Measurements from ENCODE around the gene BFSP1. TPM values are rescaled to one million over a fixed set of nuclear protein-coding genes. Genes with fewer than 3 reads are reported as not detected.

The BFSP1 gene
- total RNA-seq, 1 donor from 2014 or later: 9.6 TPM

DNA sequence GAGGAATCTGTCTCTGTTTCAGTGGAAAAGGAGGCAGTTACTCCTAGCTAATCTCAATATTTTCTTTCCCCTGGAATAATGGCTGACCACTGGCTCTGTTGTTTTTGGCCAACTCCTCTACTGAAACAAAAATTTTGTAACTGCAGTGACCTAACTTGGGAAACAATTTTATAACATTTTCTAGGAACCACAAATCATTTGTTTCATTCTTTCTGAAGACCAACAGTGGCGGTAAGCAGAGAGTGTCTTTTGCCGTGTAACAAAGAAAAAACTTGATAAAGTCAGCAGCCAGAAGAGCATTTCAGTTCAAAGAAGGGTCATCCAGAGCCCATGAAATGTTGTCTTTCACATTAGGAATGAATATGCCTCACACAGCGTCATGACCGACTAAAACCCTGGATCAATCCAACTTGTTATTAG lies 11.8 kb upstream of the BFSP1 start:
- DNase-seq (ENCODE audit: low spot score): no peak
- peaks cover 76% of the 10 kb centered on the region for H3K4me1 Mint-ChIP-seq (ENCODE audit: low read depth)

DNA sequence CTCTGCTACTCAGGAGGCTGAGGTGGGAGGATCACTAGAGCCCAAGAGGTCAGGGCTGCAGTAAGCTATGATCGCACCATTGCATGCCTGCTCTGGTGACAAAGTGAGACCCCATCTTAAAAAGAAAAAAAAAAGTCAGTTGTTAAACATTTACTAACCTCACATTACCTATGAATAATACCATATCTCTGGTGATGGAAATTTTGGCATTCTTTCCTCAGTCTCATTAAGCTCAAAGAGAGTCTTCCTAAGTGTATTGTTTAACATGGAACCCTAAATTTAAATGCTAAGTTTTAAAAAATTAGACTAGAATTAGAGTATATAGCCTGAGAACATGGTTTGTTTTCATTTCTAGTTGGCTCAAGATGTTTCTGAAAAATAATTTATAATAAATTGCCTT lies 11.3 kb upstream of the BFSP1 start:
- H3K4me3 Mint-ChIP-seq (ENCODE audit: unreplicated experiment): no peak overlapping the region
- H3K27ac Mint-ChIP-seq (ENCODE audit: unreplicated experiment): peak overlapping the region; percentile 93
- H3K4me1 Mint-ChIP-seq (ENCODE audit: low read depth): peaks cover 79% of the 10 kb centered on the region

More for the DNA sequence above, 11.8 kb upstream of the BFSP1 start:
- TF ChIP-seq, protein P1, sequence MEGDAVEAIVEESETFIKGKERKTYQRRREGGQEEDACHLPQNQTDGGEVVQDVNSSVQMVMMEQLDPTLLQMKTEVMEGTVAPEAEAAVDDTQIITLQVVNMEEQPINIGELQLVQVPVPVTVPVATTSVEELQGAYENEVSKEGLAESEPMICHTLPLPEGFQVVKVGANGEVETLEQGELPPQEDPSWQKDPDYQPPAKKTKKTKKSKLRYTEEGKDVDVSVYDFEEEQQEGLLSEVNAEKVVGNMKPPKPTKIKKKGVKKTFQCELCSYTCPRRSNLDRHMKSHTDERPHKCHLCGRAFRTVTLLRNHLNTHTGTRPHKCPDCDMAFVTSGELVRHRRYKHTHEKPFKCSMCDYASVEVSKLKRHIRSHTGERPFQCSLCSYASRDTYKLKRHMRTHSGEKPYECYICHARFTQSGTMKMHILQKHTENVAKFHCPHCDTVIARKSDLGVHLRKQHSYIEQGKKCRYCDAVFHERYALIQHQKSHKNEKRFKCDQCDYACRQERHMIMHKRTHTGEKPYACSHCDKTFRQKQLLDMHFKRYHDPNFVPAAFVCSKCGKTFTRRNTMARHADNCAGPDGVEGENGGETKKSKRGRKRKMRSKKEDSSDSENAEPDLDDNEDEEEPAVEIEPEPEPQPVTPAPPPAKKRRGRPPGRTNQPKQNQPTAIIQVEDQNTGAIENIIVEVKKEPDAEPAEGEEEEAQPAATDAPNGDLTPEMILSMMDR (IDR thresholded peaks at IDR 0.05): no peak
- H3K36me3 Mint-ChIP-seq (ENCODE audit: low read depth): no peaks in the 10 kb centered on the region
- no peaks in the 10 kb centered on the region for H3K9me3 Mint-ChIP-seq (ENCODE audit: low read depth)
- peak overlapping the region; percentile 93 for H3K27ac Mint-ChIP-seq (ENCODE audit: unreplicated experiment)
- H3K4me3 Mint-ChIP-seq (ENCODE audit: unreplicated experiment): peak overlapping the region; percentile 31
- no peaks in the 10 kb centered on the region for H3K27me3 Mint-ChIP-seq (ENCODE audit: low read depth)

DNA sequence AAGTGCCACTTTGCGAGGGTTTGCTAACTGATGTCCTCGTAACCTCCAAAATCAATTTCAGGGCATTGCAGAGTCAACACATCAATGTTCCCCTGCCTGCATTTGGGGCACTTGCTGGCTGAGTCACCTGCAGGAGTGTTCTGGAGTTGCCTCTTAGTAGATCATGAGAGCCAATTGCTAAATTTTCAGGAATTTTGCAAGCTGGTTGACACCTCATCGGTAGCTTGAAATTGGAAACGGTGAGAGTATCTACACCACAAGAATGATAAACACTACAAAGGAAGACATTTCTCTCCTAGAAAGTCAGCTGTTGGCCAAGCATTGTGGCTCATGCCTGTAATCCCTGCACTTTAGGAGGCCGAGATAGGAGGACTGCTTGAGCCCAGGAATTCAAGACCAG lies 10.8 kb upstream of the BFSP1 start:
- H3K4me3 Mint-ChIP-seq (ENCODE audit: unreplicated experiment): no peak overlapping the region
- H3K9me3 Mint-ChIP-seq (ENCODE audit: low read depth): no peaks in the 10 kb centered on the region
- H3K27me3 Mint-ChIP-seq (ENCODE audit: low read depth): no peaks in the 10 kb centered on the region
- no peaks in the 10 kb centered on the region for H3K36me3 Mint-ChIP-seq (ENCODE audit: low read depth)
- H3K27ac Mint-ChIP-seq (ENCODE audit: unreplicated experiment): peak overlapping the region; percentile 93
- peaks cover 80% of the 10 kb centered on the region for H3K4me1 Mint-ChIP-seq (ENCODE audit: low read depth)
- TF ChIP-seq, protein P1 (IDR thresholded peaks at IDR 0.05): no peak
- DNase-seq (ENCODE audit: low spot score): no peak

More for the DNA sequence above, 11.3 kb upstream of the BFSP1 start:
- TF ChIP-seq, protein P1 (IDR thresholded peaks at IDR 0.05): no peak
- Mint-ChIP-seq H3K9me3 (ENCODE audit: low read depth) (no peaks in the 10 kb centered on the region), H3K27me3 (ENCODE audit: low read depth) (no peaks in the 10 kb centered on the region), H3K36me3 (ENCODE audit: low read depth) (no peaks in the 10 kb centered on the region)
- DNase-seq (ENCODE audit: low spot score): no peak

DNA sequence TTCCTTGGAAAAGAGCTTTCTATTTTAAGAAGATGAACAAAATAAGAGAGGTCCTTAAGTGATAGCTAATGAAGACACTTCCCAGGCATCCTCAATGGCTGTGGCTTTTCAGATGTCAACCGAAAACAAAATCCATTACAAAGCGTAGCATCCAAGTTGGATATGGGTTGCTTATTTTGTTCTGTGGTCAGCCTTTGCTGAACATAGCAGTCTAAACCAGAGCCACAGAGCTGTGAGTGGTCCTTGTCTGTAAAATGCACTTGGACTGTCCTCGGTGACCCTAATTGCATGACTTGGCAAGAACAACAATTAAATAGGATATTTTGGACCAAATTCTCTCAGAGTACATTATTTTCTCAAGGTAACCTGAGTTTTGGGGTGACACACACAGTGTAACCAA lies 10.4 kb upstream of the BFSP1 start:
- TF ChIP-seq, protein P1 (IDR thresholded peaks at IDR 0.05): no peak
- Mint-ChIP-seq H3K4me1 (ENCODE audit: low read depth) (peaks cover 84% of the 10 kb centered on the region), H3K36me3 (ENCODE audit: low read depth) (no peaks in the 10 kb centered on the region), H3K27me3 (ENCODE audit: low read depth) (no peaks in the 10 kb centered on the region), H3K4me3 (ENCODE audit: unreplicated experiment) (no peak overlapping the region), H3K27ac (ENCODE audit: unreplicated experiment) (peak overlapping the region; percentile 93), H3K9me3 (ENCODE audit: low read depth) (no peaks in the 10 kb centered on the region)
- no peak for DNase-seq (ENCODE audit: low spot score)

DNA sequence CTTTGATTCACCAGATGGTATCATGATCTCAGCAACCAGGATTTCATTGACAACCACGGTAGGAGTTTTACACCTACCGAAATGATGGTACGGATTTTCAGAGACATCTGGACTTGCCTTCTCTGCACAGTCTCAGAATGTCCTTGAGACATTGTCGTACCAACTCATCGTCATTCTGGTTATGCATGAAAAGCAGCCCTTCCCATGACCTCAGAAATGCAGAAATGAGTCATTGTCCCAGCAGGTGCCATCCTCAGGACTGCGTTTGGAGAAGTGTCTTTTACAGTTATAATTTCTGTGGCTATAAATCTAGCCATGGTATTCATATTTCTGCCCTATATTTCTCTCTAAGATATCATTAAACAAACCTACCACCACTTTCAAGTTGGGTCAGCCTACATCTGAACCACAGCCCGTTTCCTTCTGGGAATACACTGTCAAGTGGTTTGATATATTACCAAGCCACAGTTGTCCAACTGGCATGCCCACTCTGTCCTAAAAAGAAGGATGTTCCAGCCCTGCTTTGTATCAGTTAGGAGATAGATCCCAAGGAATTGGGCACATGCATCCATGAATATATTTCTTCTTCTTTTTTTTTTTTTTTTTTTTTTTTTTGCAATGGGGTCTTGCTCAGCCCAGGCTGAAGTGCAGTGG lies 7.5 kb upstream of the BFSP1 start:
- no peak for DNase-seq (ENCODE audit: low spot score)
- Mint-ChIP-seq H3K4me1 (ENCODE audit: low read depth) (peaks cover 69% of the 10 kb centered on the region), H3K4me3 (ENCODE audit: unreplicated experiment) (no peak overlapping the region), H3K27ac (ENCODE audit: unreplicated experiment) (peak overlapping the region; percentile 59), H3K9me3 (ENCODE audit: low read depth) (no peaks in the 10 kb centered on the region), H3K27me3 (ENCODE audit: low read depth) (no peaks in the 10 kb centered on the region), H3K36me3 (ENCODE audit: low read depth) (no peaks in the 10 kb centered on the region)
- TF ChIP-seq, protein P1 (IDR thresholded peaks at IDR 0.05): no peak
